RWPE2 (cell line): ENCODE measurements around the gene PBX1.

Experiments used
- ATAC-seq: fragments of 200-7000 bp; cut with Tn5 transposase; 3 replicates; pipeline ENCODE4 v1.9.1; 2021; ENCODE audit warnings: low read depth
- DNase-seq: peaks from one replicate; pipeline ENCODE4 v3.0.0-alpha.2; 2020; ENCODE audit warnings: low spot score
- H3K27ac ChIP-seq: fragments of 450-650 bp; 2 replicates; pipeline ENCODE4 v1.5.1; 2017; ENCODE audit warnings: mild to moderate bottlenecking; ENCODE audit not compliant: poor library complexity, severe bottlenecking
- H3K27me3 ChIP-seq: fragments of 250-450 bp; sonication (Bioruptor Pico); 2 replicates; pipeline ENCODE4 v1.5.1; 2021; ENCODE audit warnings: mild to moderate bottlenecking, moderate library complexity; ENCODE audit not compliant: insufficient read depth, poor library complexity, severe bottlenecking
- H3K36me3 ChIP-seq: fragments of 250-450 bp; sonication (Bioruptor Pico); 2 replicates; pipeline ENCODE4 v1.5.1; 2020; ENCODE audit warnings: low read depth, mild to moderate bottlenecking, moderate library complexity
- H3K4me1 ChIP-seq: fragments of 250-450 bp; sonication (Bioruptor Pico); 2 replicates; pipeline ENCODE4 v1.5.1; 2021; ENCODE audit warnings: mild to moderate bottlenecking, moderate library complexity; ENCODE audit not compliant: insufficient read depth, poor library complexity, severe bottlenecking
- H3K4me3 ChIP-seq: fragments of 250-450 bp; sonication (Bioruptor Pico); 2 replicates; pipeline ENCODE4 v1.5.1; 2021; ENCODE audit warnings: mild to moderate bottlenecking, moderate library complexity; ENCODE audit not compliant: severe bottlenecking
- H3K9me3 ChIP-seq: fragments of 250-450 bp; sonication (Bioruptor Pico); 2 replicates; pipeline ENCODE4 v1.5.1; 2021; ENCODE audit warnings: mild to moderate bottlenecking, moderate library complexity; ENCODE audit not compliant: severe bottlenecking
- CTCF ChIP-seq: fragments of 450-650 bp; IDR thresholded peaks from one replicate; pipeline ENCODE4 v1.5.1; 2017; ENCODE audit warnings: mild to moderate bottlenecking, moderate library complexity; ENCODE audit not compliant: poor library complexity, severe bottlenecking

Gene PBX1

GRCh38 chr1:164637461-164638375, 78.7 kb downstream of the PBX1 start:
- no peaks in the 10 kb centered on the region for H3K36me3 ChIP-seq
- H3K9me3 ChIP-seq = no peaks in the 10 kb centered on the region
- H3K4me1 ChIP-seq = peaks cover 11% of the 10 kb centered on the region
- no peaks in the 10 kb centered on the region for H3K27me3 ChIP-seq
- no peak for TF ChIP-seq CTCF
- peak; percentile 96 for ATAC-seq
- peak overlapping the region; percentile 28 for H3K27ac ChIP-seq
- no peak overlapping the region for H3K4me3 ChIP-seq
- DNase-seq = no peak

- ATAC-seq (no peak), DNase-seq (no peak)
- no peaks in the 10 kb centered on the region for H3K36me3 ChIP-seq
- no peaks in the 10 kb centered on the region for H3K27me3 ChIP-seq
- no peaks in the 10 kb centered on the region for H3K9me3 ChIP-seq
- no peak for TF ChIP-seq CTCF
- no peak overlapping the region for H3K27ac ChIP-seq
- peaks cover 11% of the 10 kb centered on the region for H3K4me1 ChIP-seq
- H3K4me3 ChIP-seq = no peak overlapping the region
These were observed 79.7 kb downstream of the PBX1 start for GRCh38 chr1:164638492-164639202.

GRCh38 chr1:164640686-164641352, 81.8 kb downstream of the PBX1 start:
- no peak overlapping the region for H3K4me3 ChIP-seq
- no peaks in the 10 kb centered on the region for H3K9me3 ChIP-seq
- H3K27ac ChIP-seq = no peak overlapping the region
- DNase-seq (no peak), ATAC-seq (no peak)
- peaks cover 11% of the 10 kb centered on the region for H3K4me1 ChIP-seq
- H3K36me3 ChIP-seq = no peaks in the 10 kb centered on the region
- no peak for TF ChIP-seq CTCF
- no peaks in the 10 kb centered on the region for H3K27me3 ChIP-seq

GRCh38 chr1:164641353-164641730, 82.4 kb downstream of the PBX1 start:
- Histone ChIP-seq H3K27ac (no peak overlapping the region), H3K27me3 (no peaks in the 10 kb centered on the region), H3K4me1 (peaks cover 11% of the 10 kb centered on the region), H3K4me3 (no peak overlapping the region), H3K9me3 (no peaks in the 10 kb centered on the region), H3K36me3 (no peaks in the 10 kb centered on the region)
- TF ChIP-seq CTCF = no peak
- ATAC-seq (no peak), DNase-seq (no peak)
